HCT116 (cell line): Measurements from ENCODE around the gene JOSD1. TPM values are rescaled to one million over a fixed set of nuclear protein-coding genes. Genes with fewer than 3 reads are reported as not detected.

Experiments used
- ATAC-seq: fragments of 200-7000 bp; cut with Tn5 transposase; 2 replicates; pipeline ENCODE4 v1.9.1; 2020; ENCODE audit warnings: mild to moderate bottlenecking, moderate library complexity
- BruUV-seq: library from RNA; stranded (reverse); fragments of 400-500 nt; replicated peaks from 2 replicates; lab custom pipeline; 2021; lab: Mats Ljungman, UMichigan
- CTCF ChIA-PET: fragments of 300-600 bp; sonication (Branson Sonifier 250); formaldehyde crosslinking; loops from one replicate; lab custom pipeline; 2021; ENCODE audit warnings: antibody characterized with exemption; lab: Charles Lee
- POLR2A ChIA-PET: fragments of 300-600, 350-600 bp; sonication (Branson Sonifier 250); formaldehyde crosslinking; loops from one replicate; lab custom pipeline; 2021; ENCODE audit warnings: antibody characterized with exemption; lab: Charles Lee
- RAD21 ChIA-PET, 2 experiments: fragments of 300-600 bp; sonication (Branson Sonifier 250); formaldehyde crosslinking; loops; one replicate each; lab custom pipeline; 2023; ENCODE audit warnings: low total read pairs in 2 of 2; ENCODE audit not compliant: uncharacterized antibody in 2 of 2, unreplicated experiment in 2 of 2, low non-redundant PET in 1 of 2; lab: Charles Lee
- DNase-seq: peaks from one replicate; pipeline ENCODE4 v3.0.0-alpha.2; 2010; ENCODE audit warnings: low read depth, low spot score
- H2AFZ ChIP-seq: fragments of 200-600 bp; shearing (Covaris generic), sonication (generic); 2 replicates; pipeline ENCODE4 v1.6.1; 2017; ENCODE audit warnings: low read depth, mixed run types, mixed read lengths, antibody characterized with exemption, low read length; ENCODE audit not compliant: poor library complexity, severe bottlenecking
- H3K27ac ChIP-seq: 2 replicates; pipeline ENCODE4 v1.5.1; 2012; ENCODE audit warnings: low read depth, low read length
- H3K27me3 ChIP-seq: fragments of 200-600 bp; sonication (generic); 2 replicates; pipeline ENCODE4 v1.6.1; 2016; ENCODE audit warnings: mixed run types, low read length, mixed read lengths; ENCODE audit not compliant: insufficient read depth
- H3K36me3 ChIP-seq, 2 experiments: fragments of 200-500 bp in 1 of 2; fragments of 200-600 bp in 1 of 2; sonication (Bioruptor generic) in 1 of 2; sonication (generic) in 1 of 2; 2 replicates each; pipeline versions ENCODE4 v1.5.1 to v1.6.1; 2014 to 2016; ENCODE audit warnings: low read length in 2 of 2, inconsistent platforms in 1 of 2, mixed read lengths in 1 of 2, mixed run types in 1 of 2; ENCODE audit not compliant: insufficient read depth in 2 of 2, control insufficient read depth in 1 of 2
- H3K4me1 ChIP-seq, 2 experiments: fragments of 200-600 bp in 1 of 2; sonication (generic) in 1 of 2; 2 replicates each; pipeline versions ENCODE4 v1.5.1 to v1.6.1; 2012 to 2017; ENCODE audit warnings: low read length in 2 of 2, inconsistent platforms in 1 of 2, mild to moderate bottlenecking in 1 of 2, mixed read lengths in 1 of 2, mixed run types in 1 of 2, moderate library complexity in 1 of 2; ENCODE audit not compliant: insufficient read depth in 2 of 2, control insufficient read depth in 1 of 2
- H3K4me2 ChIP-seq: fragments of 200-600 bp; sonication (generic); 2 replicates; pipeline ENCODE4 v1.6.1; 2017; ENCODE audit warnings: mixed run types, low read length, mixed read lengths
- H3K4me3 ChIP-seq, 2 experiments: fragments of 200-600 bp in 1 of 2; sonication (generic) in 1 of 2; replicated peaks in 1 of 2; 2 replicates each; pipeline ENCODE4 v1.5.1; 2011 to 2016; ENCODE audit warnings: low read length in 2 of 2, control low read depth in 1 of 2, low read depth in 1 of 2, mild to moderate bottlenecking in 1 of 2, mixed read lengths in 1 of 2, mixed run types in 1 of 2
- H3K79me2 ChIP-seq: fragments of 200-600 bp; sonication (generic); 2 replicates; pipeline ENCODE4 v1.6.1; 2017; ENCODE audit warnings: mild to moderate bottlenecking, mixed run types, low read length, moderate library complexity, mixed read lengths; ENCODE audit not compliant: insufficient read depth
- H3K9ac ChIP-seq: fragments of 200-600 bp; sonication (generic); 2 replicates; pipeline ENCODE4 v1.6.1; 2016; ENCODE audit warnings: low read length, mixed read lengths
- H3K9me2 ChIP-seq: fragments of 200-600 bp; sonication (generic), shearing (Covaris generic); 2 replicates; pipeline ENCODE4 v1.6.1; 2017; ENCODE audit warnings: mixed run types, mild to moderate bottlenecking, moderate library complexity; ENCODE audit not compliant: insufficient read depth
- H3K9me3 ChIP-seq, 2 experiments: fragments of 200-500 bp in 1 of 2; fragments of 200-600 bp in 1 of 2; sonication (Bioruptor generic) in 1 of 2; sonication (generic) in 1 of 2; 2 replicates each; pipeline ENCODE4 v1.6.1; 2014 to 2017; ENCODE audit warnings: low read length in 2 of 2, mixed read lengths in 2 of 2, inconsistent platforms in 1 of 2, low read depth in 1 of 2, mild to moderate bottlenecking in 1 of 2, mixed run types in 1 of 2, moderate library complexity in 1 of 2; ENCODE audit not compliant: control insufficient read depth in 1 of 2, insufficient read depth in 1 of 2
- H4K20me1 ChIP-seq: fragments of 200-600 bp; sonication (generic), shearing (Covaris generic); 2 replicates; pipeline ENCODE4 v1.6.1; 2017; ENCODE audit warnings: mixed run types, mild to moderate bottlenecking, moderate library complexity; ENCODE audit not compliant: insufficient read depth
- CBX3 ChIP-seq: IDR thresholded peaks from 2 replicates; pipeline ENCODE4 v1.6.1; 2012; ENCODE audit warnings: low read depth
- EGR1 ChIP-seq: IDR thresholded peaks from 2 replicates; pipeline ENCODE4 v1.6.1; 2012; ENCODE audit warnings: low read depth
- EZH2 ChIP-seq: fragments of 200-600 bp; sonication (generic); IDR thresholded peaks from 2 replicates; pipeline ENCODE4 v1.6.1; 2017; ENCODE audit warnings: antibody characterized with exemption, mixed run types
- EZH2phosphoT487 ChIP-seq: fragments of 200-600 bp; IDR thresholded peaks from 2 replicates; pipeline ENCODE4 v1.6.1; 2018; ENCODE audit warnings: antibody characterized with exemption, borderline replicate concordance
- FOSL1 ChIP-seq: IDR thresholded peaks from 2 replicates; pipeline ENCODE4 v1.6.1; 2012; ENCODE audit warnings: low read depth
- MAX ChIP-seq: IDR thresholded peaks from 2 replicates; pipeline ENCODE4 v1.6.1; 2012
- POLR2A ChIP-seq: IDR thresholded peaks from 2 replicates; pipeline ENCODE4 v1.7.0; 2011; ENCODE audit warnings: borderline replicate concordance; ENCODE audit not compliant: insufficient read depth, insufficient read length; ENCODE audit errors: extremely low read depth
- POLR2AphosphoS5 ChIP-seq: IDR thresholded peaks from 2 replicates; pipeline ENCODE4 v1.6.1; 2011; ENCODE audit warnings: mild to moderate bottlenecking, low read depth, low read length, moderate library complexity
- RAD21 ChIP-seq: IDR thresholded peaks from 2 replicates; pipeline ENCODE4 v1.6.1; 2012; ENCODE audit warnings: low read depth, mild to moderate bottlenecking
- SIN3A ChIP-seq: IDR thresholded peaks from 2 replicates; pipeline ENCODE4 v1.6.1; 2012; ENCODE audit warnings: low read depth
- SRF ChIP-seq: IDR thresholded peaks from 2 replicates; pipeline ENCODE4 v1.6.1; 2012; ENCODE audit warnings: low read depth
- TCF7L2 ChIP-seq: IDR thresholded peaks from 2 replicates; pipeline ENCODE4 v1.7.0; 2011; ENCODE audit warnings: borderline replicate concordance, inconsistent platforms; ENCODE audit not compliant: insufficient read depth, insufficient read length; ENCODE audit errors: extremely low read depth
- ZFX ChIP-seq: fragments of 450-650 bp; IDR thresholded peaks from 2 replicates; pipeline ENCODE4 v1.6.1; 2017
- ZNF274 ChIP-seq: fragments of 200-500 bp; sonication (Bioruptor generic); IDR thresholded peaks from 2 replicates; pipeline ENCODE4 v1.6.1; 2014; ENCODE audit warnings: mild to moderate bottlenecking, low read depth, low read length, inconsistent platforms
- intact Hi-C: fragments of 100-400 bp; cut with micrococcal nuclease; formaldehyde crosslinking; loops from 2 replicates; pipeline ENCODE4 v1.10.0; 2022
- total RNA-seq: library from RNA; stranded (reverse); gene quantifications from one replicate; pipeline ENCODE4 v1.2.1, GENCODE V29; 2021; ENCODE audit not compliant: unreplicated experiment
- TF ChIP-seq, protein P1 (sequence below): IDR thresholded peaks from 2 replicates; pipeline ENCODE4 v1.6.1; 2011; ENCODE audit warnings: mild to moderate bottlenecking, low read length, moderate library complexity; ENCODE audit not compliant: insufficient replicate concordance; ENCODE audit errors: extremely low read depth
- TF ChIP-seq, protein P2 (sequence below): IDR thresholded peaks from 2 replicates; pipeline ENCODE4 v1.6.1; 2012
- TF ChIP-seq, protein P3 (sequence below), 3 experiments: fragments of 200-600 bp in 1 of 3; sonication (generic) in 1 of 3; IDR thresholded peaks in 2 of 3; conservative IDR thresholded peaks in 1 of 3; 2 replicates each; pipeline ENCODE4 v1.5.1; 2012 to 2017; ENCODE audit warnings: low read depth in 2 of 3, low read length in 2 of 3, antibody characterized with exemption in 1 of 3, borderline replicate concordance in 1 of 3, control low read depth in 1 of 3, mild to moderate bottlenecking in 1 of 3, mixed read lengths in 1 of 3, mixed run types in 1 of 3, moderate library complexity in 1 of 3; ENCODE audit not compliant: insufficient read depth in 1 of 3

JOSD1 gene
- total RNA-seq, 1 experiment from 2014 or later: 67.3 TPM

DNA sequence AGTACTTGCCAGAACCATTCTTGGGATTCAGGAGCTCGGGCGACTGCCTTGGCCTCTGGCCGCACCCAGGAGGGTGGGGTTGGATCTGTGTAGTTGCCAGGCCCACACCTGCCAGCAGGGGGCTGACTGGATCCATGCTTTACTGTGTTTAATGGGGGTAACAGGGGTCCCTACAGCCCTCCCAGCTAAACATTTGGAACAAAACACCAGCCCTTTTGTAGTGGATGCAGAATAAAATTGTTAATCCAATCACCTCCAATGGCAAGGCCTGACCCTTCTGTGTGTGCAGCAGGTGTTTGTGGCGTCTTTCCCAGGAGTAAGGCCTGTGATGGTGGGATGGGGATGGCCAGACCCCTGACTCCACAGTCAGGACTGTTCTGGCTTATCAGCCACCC lies 32.6 kb upstream of the JOSD1 start:
- Histone ChIP-seq H3K4me2 (no peak overlapping the region), H3K27me3 (no peaks in the 10 kb centered on the region), H3K27ac (no peak overlapping the region), H3K9ac (no peak overlapping the region), H3K9me2 (no peaks in the 10 kb centered on the region), H4K20me1 (no peaks in the 10 kb centered on the region), H3K36me3 (peaks cover 27 to 39% of the 10 kb centered on the region in 2 experiments; a peak in 3 of 4 replicates), H3K9me3 (no peaks in the 10 kb centered on the region)
- ATAC-seq: peak; percentile 80
- POLR2A ChIA-PET: interaction anchor here (1.6 kb wide), 1 partner anchor 16 kb away, joined by 3 read pairs; no protein-coding TSS in a partner anchor
- RAD21 ChIA-PET: interaction anchor here in 1 of 2 experiments (1.1 kb wide), 1 partner anchor 33 kb away, joined by 3 read pairs; no protein-coding TSS in a partner anchor
- DNase-seq: no peak
- CTCF ChIA-PET: interaction anchor here (1.1 to 3.1 kb wide), 7 partner anchors 9 to 35 kb away, joined by 3 to 19 read pairs (median 6); no protein-coding TSS in a partner anchor
- no peak for TF ChIP-seq ZFX
- TF ChIP-seq TCF7L2: no peak
- TF ChIP-seq, protein P1, sequence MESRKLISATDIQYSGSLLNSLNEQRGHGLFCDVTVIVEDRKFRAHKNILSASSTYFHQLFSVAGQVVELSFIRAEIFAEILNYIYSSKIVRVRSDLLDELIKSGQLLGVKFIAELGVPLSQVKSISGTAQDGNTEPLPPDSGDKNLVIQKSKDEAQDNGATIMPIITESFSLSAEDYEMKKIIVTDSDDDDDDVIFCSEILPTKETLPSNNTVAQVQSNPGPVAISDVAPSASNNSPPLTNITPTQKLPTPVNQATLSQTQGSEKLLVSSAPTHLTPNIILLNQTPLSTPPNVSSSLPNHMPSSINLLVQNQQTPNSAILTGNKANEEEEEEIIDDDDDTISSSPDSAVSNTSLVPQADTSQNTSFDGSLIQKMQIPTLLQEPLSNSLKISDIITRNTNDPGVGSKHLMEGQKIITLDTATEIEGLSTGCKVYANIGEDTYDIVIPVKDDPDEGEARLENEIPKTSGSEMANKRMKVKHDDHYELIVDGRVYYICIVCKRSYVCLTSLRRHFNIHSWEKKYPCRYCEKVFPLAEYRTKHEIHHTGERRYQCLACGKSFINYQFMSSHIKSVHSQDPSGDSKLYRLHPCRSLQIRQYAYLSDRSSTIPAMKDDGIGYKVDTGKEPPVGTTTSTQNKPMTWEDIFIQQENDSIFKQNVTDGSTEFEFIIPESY: no peak
- TF ChIP-seq POLR2A: no peak
- TF ChIP-seq FOSL1: no peak
- TF ChIP-seq EZH2phosphoT487: no peak
- no peak for TF ChIP-seq MAX
- TF ChIP-seq SRF: no peak
- TF ChIP-seq, protein P2, sequence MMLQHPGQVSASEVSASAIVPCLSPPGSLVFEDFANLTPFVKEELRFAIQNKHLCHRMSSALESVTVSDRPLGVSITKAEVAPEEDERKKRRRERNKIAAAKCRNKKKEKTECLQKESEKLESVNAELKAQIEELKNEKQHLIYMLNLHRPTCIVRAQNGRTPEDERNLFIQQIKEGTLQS: no peak
- TF ChIP-seq, protein P3, sequence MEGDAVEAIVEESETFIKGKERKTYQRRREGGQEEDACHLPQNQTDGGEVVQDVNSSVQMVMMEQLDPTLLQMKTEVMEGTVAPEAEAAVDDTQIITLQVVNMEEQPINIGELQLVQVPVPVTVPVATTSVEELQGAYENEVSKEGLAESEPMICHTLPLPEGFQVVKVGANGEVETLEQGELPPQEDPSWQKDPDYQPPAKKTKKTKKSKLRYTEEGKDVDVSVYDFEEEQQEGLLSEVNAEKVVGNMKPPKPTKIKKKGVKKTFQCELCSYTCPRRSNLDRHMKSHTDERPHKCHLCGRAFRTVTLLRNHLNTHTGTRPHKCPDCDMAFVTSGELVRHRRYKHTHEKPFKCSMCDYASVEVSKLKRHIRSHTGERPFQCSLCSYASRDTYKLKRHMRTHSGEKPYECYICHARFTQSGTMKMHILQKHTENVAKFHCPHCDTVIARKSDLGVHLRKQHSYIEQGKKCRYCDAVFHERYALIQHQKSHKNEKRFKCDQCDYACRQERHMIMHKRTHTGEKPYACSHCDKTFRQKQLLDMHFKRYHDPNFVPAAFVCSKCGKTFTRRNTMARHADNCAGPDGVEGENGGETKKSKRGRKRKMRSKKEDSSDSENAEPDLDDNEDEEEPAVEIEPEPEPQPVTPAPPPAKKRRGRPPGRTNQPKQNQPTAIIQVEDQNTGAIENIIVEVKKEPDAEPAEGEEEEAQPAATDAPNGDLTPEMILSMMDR (IDR thresholded peaks at IDR 0.05 in 2 of 3, conservative IDR thresholded peaks at IDR 0.05 in 1 of 3; ENCODE audit: borderline replicate concordance in 1 of 3, insufficient read depth in 1 of 3, low read depth in 2 of 3, low read length in 2 of 3): peak; percentile 55 to 92 (median 86); a peak in 5 of 6 replicates
- no peak for TF ChIP-seq EGR1
- no peak for TF ChIP-seq POLR2AphosphoS5
- no peak for TF ChIP-seq CBX3
- TF ChIP-seq SIN3A: no peak
- TF ChIP-seq RAD21: peak; percentile 69
- TF ChIP-seq ZNF274: no peak
- TF ChIP-seq EZH2: no peak
- TF ChIP-seq, all 23 proteins: peak for 2
- no TSS peak for BruUV-seq
- no peaks in the 10 kb centered on the region for H3K79me2 ChIP-seq
- no peak overlapping the region for H3K4me3 ChIP-seq
- H2AFZ ChIP-seq: no peak overlapping the region
- intact Hi-C loops: no loop called here
- peaks cover 0 to 4% of the 10 kb centered on the region in 2 experiments; a peak in 1 of 4 replicates for H3K4me1 ChIP-seq
